Hematopoietic multipotent progenitor cell treated with erythropoietin and hydrocortisone succinate and interleukin-3 and kit ligand, for 8 days (in vitro differentiated cells): ENCODE data around the gene ZFP14.
"Not testable (repeated sequence)": the region's sequence is repeated elsewhere in the genome, so short reads cannot be mapped to it uniquely, and the experiment has no call there.

Source experiments
- DNase-seq: peaks from one replicate; pipeline ENCODE4 v3.0.0-alpha.2; 2015

The ZFP14 gene

GRCh38 chr19:36330216-36330615 is 48.8 kb downstream of the ZFP14 start:
- DNase-seq: no peak

GRCh38 chr19:36329534-36329933 is 49.5 kb downstream of the ZFP14 start:
- DNase-seq: not testable (repeated sequence)

GRCh38 chr19:36326649-36327048 is 52.4 kb downstream of the ZFP14 start:
- DNase-seq: not testable (repeated sequence)

- not testable (repeated sequence) for DNase-seq
Measured at GRCh38 chr19:36315164-36315563, 63.8 kb downstream of the ZFP14 start.

- not testable (repeated sequence) for DNase-seq
Measured at GRCh38 chr19:36314053-36314452, 64.9 kb downstream of the ZFP14 start.

GRCh38 chr19:36311098-36311760 is 67.8 kb downstream of the ZFP14 start:
- not testable (repeated sequence) for DNase-seq

- not testable (repeated sequence) for DNase-seq
Measured at GRCh38 chr19:36310416-36310990, 68.5 kb downstream of the ZFP14 start.

GRCh38 chr19:36309759-36310158 is 69.2 kb downstream of the ZFP14 start:
- DNase-seq: not testable (repeated sequence)

- not testable (repeated sequence) for DNase-seq
Measured at GRCh38 chr19:36309309-36309708, 69.7 kb downstream of the ZFP14 start.

- DNase-seq: not testable (repeated sequence)
Measured at GRCh38 chr19:36292317-36292716, 86.7 kb downstream of the ZFP14 start.
